K562 (cell line): ENCODE results near the gene PRICKLE2.

Experiments used
- POLR2AphosphoS2 ChIP-seq: IDR thresholded peaks from 2 replicates; pipeline ENCODE4 v1.6.1; 2012; ENCODE audit warnings: low read length, improper control_type of control experiment
- ZFP30 ChIP-seq: fragments of 250-450 bp; sonication (Bioruptor Pico); IDR thresholded peaks from 2 replicates; pipeline ENCODE4 v1.8.0; 2022; ENCODE audit warnings: moderate library complexity, mild to moderate bottlenecking, inconsistent platforms, borderline replicate concordance

GRCh38 chr3:64072126-64072525 lies 153.1 kb downstream of the PRICKLE2 start:
- TF ChIP-seq ZFP30 (CRISPR knock-in tag): no peak
- TF ChIP-seq POLR2AphosphoS2: no peak
